ENCODE measurements around the gene COL3A1.

Gene COL3A1

GRCh38 chr2:189016311-189016861, 42.2 kb downstream of the COL3A1 start:
- no peak for TF ChIP-seq EZH2phosphoT487 (conservative IDR thresholded peaks at IDR 0.05; ENCODE audit: low read length)
- TF ChIP-seq, protein P1, sequence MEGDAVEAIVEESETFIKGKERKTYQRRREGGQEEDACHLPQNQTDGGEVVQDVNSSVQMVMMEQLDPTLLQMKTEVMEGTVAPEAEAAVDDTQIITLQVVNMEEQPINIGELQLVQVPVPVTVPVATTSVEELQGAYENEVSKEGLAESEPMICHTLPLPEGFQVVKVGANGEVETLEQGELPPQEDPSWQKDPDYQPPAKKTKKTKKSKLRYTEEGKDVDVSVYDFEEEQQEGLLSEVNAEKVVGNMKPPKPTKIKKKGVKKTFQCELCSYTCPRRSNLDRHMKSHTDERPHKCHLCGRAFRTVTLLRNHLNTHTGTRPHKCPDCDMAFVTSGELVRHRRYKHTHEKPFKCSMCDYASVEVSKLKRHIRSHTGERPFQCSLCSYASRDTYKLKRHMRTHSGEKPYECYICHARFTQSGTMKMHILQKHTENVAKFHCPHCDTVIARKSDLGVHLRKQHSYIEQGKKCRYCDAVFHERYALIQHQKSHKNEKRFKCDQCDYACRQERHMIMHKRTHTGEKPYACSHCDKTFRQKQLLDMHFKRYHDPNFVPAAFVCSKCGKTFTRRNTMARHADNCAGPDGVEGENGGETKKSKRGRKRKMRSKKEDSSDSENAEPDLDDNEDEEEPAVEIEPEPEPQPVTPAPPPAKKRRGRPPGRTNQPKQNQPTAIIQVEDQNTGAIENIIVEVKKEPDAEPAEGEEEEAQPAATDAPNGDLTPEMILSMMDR (IDR thresholded peaks at IDR 0.05; ENCODE audit: insufficient read depth, low read length, poor library complexity, severe bottlenecking), result no peak
- H3K27me3 ChIP-seq (ENCODE audit: low read length), result no peaks in the 10 kb centered on the region
- no peaks in the 10 kb centered on the region for H3K9me2 ChIP-seq (replicated peaks; ENCODE audit: insufficient read depth, low read length)
- no peaks in the 10 kb centered on the region for H3K36me3 ChIP-seq (ENCODE audit: low read length)
- no peak overlapping the region for H3K4me2 ChIP-seq (ENCODE audit: low read depth, low read length, poor library complexity, severe bottlenecking)
- H3K79me2 ChIP-seq (ENCODE audit: insufficient read depth, low read length), result no peaks in the 10 kb centered on the region
- H2AFZ ChIP-seq (ENCODE audit: low read depth, low read length, severe bottlenecking), result no peak overlapping the region
- no peak overlapping the region for H3K9ac ChIP-seq (ENCODE audit: low read length)
- no peaks in the 10 kb centered on the region for H3F3A ChIP-seq (ENCODE audit: insufficient read depth)
- no peak overlapping the region for H3K27ac ChIP-seq (ENCODE audit: low read depth, low read length)
- no peak overlapping the region for H3K4me3 ChIP-seq (ENCODE audit: insufficient read depth, low read length, poor library complexity, severe bottlenecking)
- H4K20me1 ChIP-seq (ENCODE audit: low read depth, low read length), result no peaks in the 10 kb centered on the region
- H3K9me3 ChIP-seq (ENCODE audit: insufficient read depth, low read length), result no peaks in the 10 kb centered on the region

- Histone ChIP-seq H3K27me3 (ENCODE audit: low read length) (no peaks in the 10 kb centered on the region), H3K79me2 (ENCODE audit: insufficient read depth, low read length) (no peaks in the 10 kb centered on the region), H3K27ac (ENCODE audit: low read depth, low read length) (no peak overlapping the region), H3K9me2 (replicated peaks; ENCODE audit: insufficient read depth, low read length) (no peaks in the 10 kb centered on the region), H3K4me2 (ENCODE audit: low read depth, low read length, poor library complexity, severe bottlenecking) (no peak overlapping the region), H3F3A (ENCODE audit: insufficient read depth) (no peaks in the 10 kb centered on the region), H3K4me3 (ENCODE audit: insufficient read depth, low read length, poor library complexity, severe bottlenecking) (no peak overlapping the region), H3K9ac (ENCODE audit: low read length) (no peak overlapping the region), H4K20me1 (ENCODE audit: low read depth, low read length) (no peaks in the 10 kb centered on the region), H2AFZ (ENCODE audit: low read depth, low read length, severe bottlenecking) (no peak overlapping the region), H3K9me3 (ENCODE audit: insufficient read depth, low read length) (no peaks in the 10 kb centered on the region), H3K36me3 (ENCODE audit: low read length) (no peaks in the 10 kb centered on the region)
- TF ChIP-seq, protein P1 (IDR thresholded peaks at IDR 0.05; ENCODE audit: insufficient read depth, low read length, poor library complexity, severe bottlenecking), result no peak
- TF ChIP-seq EZH2phosphoT487 (conservative IDR thresholded peaks at IDR 0.05; ENCODE audit: low read length), result no peak
Observed at GRCh38 chr2:189018631-189019030, 44.5 kb downstream of the COL3A1 start.

DNA sequence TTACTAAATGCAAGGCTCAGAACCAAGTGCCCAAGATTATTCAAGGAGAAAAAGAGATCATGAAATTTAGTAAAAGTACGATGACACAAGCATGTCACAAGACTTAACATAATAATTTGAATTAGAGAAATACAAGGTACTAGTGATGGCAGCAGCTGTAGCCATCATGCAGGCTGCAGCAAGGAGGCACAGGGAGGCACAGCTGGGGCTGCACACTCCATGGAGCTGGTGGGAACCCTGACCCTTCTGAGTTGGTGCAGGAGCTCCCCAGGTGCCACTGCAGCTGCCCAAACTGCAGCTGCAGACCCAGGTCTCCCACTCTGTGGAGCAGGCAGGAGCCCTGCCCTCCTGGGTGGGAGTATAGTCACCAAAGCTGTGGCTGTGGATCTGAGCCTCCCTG, 46.0 kb downstream of the COL3A1 start:
- Histone ChIP-seq H2AFZ (ENCODE audit: low read depth, low read length, severe bottlenecking) (no peak overlapping the region), H3K9ac (ENCODE audit: low read length) (no peak overlapping the region), H4K20me1 (ENCODE audit: low read depth, low read length) (no peaks in the 10 kb centered on the region), H3K36me3 (ENCODE audit: low read length) (no peaks in the 10 kb centered on the region), H3K79me2 (ENCODE audit: insufficient read depth, low read length) (no peaks in the 10 kb centered on the region), H3K27ac (ENCODE audit: low read depth, low read length) (no peak overlapping the region), H3K9me3 (ENCODE audit: insufficient read depth, low read length) (no peaks in the 10 kb centered on the region), H3K27me3 (ENCODE audit: low read length) (no peaks in the 10 kb centered on the region), H3K4me3 (ENCODE audit: insufficient read depth, low read length, poor library complexity, severe bottlenecking) (no peak overlapping the region), H3K4me2 (ENCODE audit: low read depth, low read length, poor library complexity, severe bottlenecking) (no peak overlapping the region), H3F3A (ENCODE audit: insufficient read depth) (no peaks in the 10 kb centered on the region), H3K9me2 (replicated peaks; ENCODE audit: insufficient read depth, low read length) (no peaks in the 10 kb centered on the region)
- TF ChIP-seq, protein P1 (IDR thresholded peaks at IDR 0.05; ENCODE audit: insufficient read depth, low read length, poor library complexity, severe bottlenecking), result no peak
- no peak for TF ChIP-seq EZH2phosphoT487 (conservative IDR thresholded peaks at IDR 0.05; ENCODE audit: low read length)

Data from SU-DHL-6 (cell line).